SU-DHL-6 (cell line): Measurements from ENCODE around the gene CYTH1.

Experiments used
- H2AFZ ChIP-seq: fragments of 200-600 bp; sonication (generic); 2 replicates; pipeline ENCODE4 v1.6.1; 2014; ENCODE audit warnings: low read depth, mild to moderate bottlenecking, moderate library complexity, mixed read lengths, antibody characterized with exemption, low read length; ENCODE audit not compliant: severe bottlenecking
- H3F3A ChIP-seq: fragments of 200-600 bp; shearing (Covaris generic); 2 replicates; pipeline ENCODE4 v1.6.0; 2016; ENCODE audit warnings: antibody characterized with exemption, mild to moderate bottlenecking; ENCODE audit not compliant: insufficient read depth
- H3K27ac ChIP-seq: fragments of 200-600 bp; sonication (generic); 2 replicates; pipeline ENCODE4 v1.5.1; 2016; ENCODE audit warnings: low read depth, mild to moderate bottlenecking, low read length, moderate library complexity, mixed read lengths
- H3K27me3 ChIP-seq: fragments of 200-600 bp; sonication (generic), shearing (Covaris generic); 2 replicates; pipeline ENCODE4 v1.6.0; 2014; ENCODE audit warnings: mild to moderate bottlenecking, low read length
- H3K36me3 ChIP-seq: fragments of 200-600 bp; sonication (generic); 2 replicates; pipeline ENCODE4 v1.6.1; 2014; ENCODE audit warnings: mild to moderate bottlenecking, low read length, mixed read lengths
- H3K4me2 ChIP-seq: fragments of 300-600, 200-600 bp; shearing (Covaris generic), sonication (generic); 2 replicates; pipeline ENCODE4 v1.6.0; 2014; ENCODE audit warnings: low read length, low read depth, mild to moderate bottlenecking; ENCODE audit not compliant: poor library complexity, severe bottlenecking
- H3K4me3 ChIP-seq: fragments of 200-600 bp; sonication (generic); 2 replicates; pipeline ENCODE4 v1.5.1; 2014; ENCODE audit warnings: antibody characterized with exemption, low read length, mild to moderate bottlenecking, mixed read lengths; ENCODE audit not compliant: insufficient read depth, poor library complexity, severe bottlenecking
- H3K79me2 ChIP-seq: fragments of 200-600 bp; sonication (generic); 2 replicates; pipeline ENCODE4 v1.6.1; 2014; ENCODE audit warnings: mild to moderate bottlenecking, low read length, moderate library complexity; ENCODE audit not compliant: insufficient read depth
- H3K9ac ChIP-seq: fragments of 200-600 bp; sonication (generic); 2 replicates; pipeline ENCODE4 v1.7.0; 2014; ENCODE audit warnings: mild to moderate bottlenecking, low read length
- H3K9me2 ChIP-seq: fragments of 200-600 bp; sonication (generic); replicated peaks from 2 replicates; pipeline ENCODE4 v1.6.1; 2014; ENCODE audit warnings: low read length; ENCODE audit not compliant: insufficient read depth
- H3K9me3 ChIP-seq: fragments of 200-600 bp; sonication (generic); 2 replicates; pipeline ENCODE4 v1.6.1; 2014; ENCODE audit warnings: low read length, mixed read lengths; ENCODE audit not compliant: insufficient read depth
- H4K20me1 ChIP-seq: fragments of 200-600 bp; sonication (generic); 2 replicates; pipeline ENCODE4 v1.6.1; 2014; ENCODE audit warnings: low read depth, mild to moderate bottlenecking, antibody characterized with exemption, low read length, moderate library complexity, mixed read lengths
- EZH2phosphoT487 ChIP-seq: fragments of 200-600 bp; sonication (generic), shearing (Covaris generic); conservative IDR thresholded peaks from 2 replicates; pipeline ENCODE4 v1.6.1; 2018; ENCODE audit warnings: mild to moderate bottlenecking, antibody characterized with exemption, low read length, moderate library complexity, mixed read lengths
- TF ChIP-seq, protein P1 (sequence below): fragments of 200-600 bp; sonication (generic); IDR thresholded peaks from one replicate; pipeline ENCODE4 v1.5.1; 2017; ENCODE audit warnings: antibody characterized with exemption, mild to moderate bottlenecking, low read length, moderate library complexity; ENCODE audit not compliant: insufficient read depth, poor library complexity, severe bottlenecking

The CYTH1 gene

GRCh38 chr17:78738698-78739097 is 43.4 kb downstream of the CYTH1 start:
- Histone ChIP-seq H3F3A (peaks cover 78% of the 10 kb centered on the region), H3K9ac (peak overlapping the region; percentile 87), H3K27me3 (no peaks in the 10 kb centered on the region), H2AFZ (no peak overlapping the region), H3K36me3 (no peaks in the 10 kb centered on the region), H3K79me2 (peaks cover 78% of the 10 kb centered on the region), H3K9me3 (no peaks in the 10 kb centered on the region), H3K4me3 (peak overlapping the region; percentile 9), H4K20me1 (no peaks in the 10 kb centered on the region), H3K27ac (peak overlapping the region; percentile 96), H3K9me2 (no peaks in the 10 kb centered on the region), H3K4me2 (peak overlapping the region; percentile 88)
- TF ChIP-seq EZH2phosphoT487, result no peak
- TF ChIP-seq, protein P1, sequence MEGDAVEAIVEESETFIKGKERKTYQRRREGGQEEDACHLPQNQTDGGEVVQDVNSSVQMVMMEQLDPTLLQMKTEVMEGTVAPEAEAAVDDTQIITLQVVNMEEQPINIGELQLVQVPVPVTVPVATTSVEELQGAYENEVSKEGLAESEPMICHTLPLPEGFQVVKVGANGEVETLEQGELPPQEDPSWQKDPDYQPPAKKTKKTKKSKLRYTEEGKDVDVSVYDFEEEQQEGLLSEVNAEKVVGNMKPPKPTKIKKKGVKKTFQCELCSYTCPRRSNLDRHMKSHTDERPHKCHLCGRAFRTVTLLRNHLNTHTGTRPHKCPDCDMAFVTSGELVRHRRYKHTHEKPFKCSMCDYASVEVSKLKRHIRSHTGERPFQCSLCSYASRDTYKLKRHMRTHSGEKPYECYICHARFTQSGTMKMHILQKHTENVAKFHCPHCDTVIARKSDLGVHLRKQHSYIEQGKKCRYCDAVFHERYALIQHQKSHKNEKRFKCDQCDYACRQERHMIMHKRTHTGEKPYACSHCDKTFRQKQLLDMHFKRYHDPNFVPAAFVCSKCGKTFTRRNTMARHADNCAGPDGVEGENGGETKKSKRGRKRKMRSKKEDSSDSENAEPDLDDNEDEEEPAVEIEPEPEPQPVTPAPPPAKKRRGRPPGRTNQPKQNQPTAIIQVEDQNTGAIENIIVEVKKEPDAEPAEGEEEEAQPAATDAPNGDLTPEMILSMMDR, result no peak

GRCh38 chr17:78738278-78738677 is 43.8 kb downstream of the CYTH1 start:
- Histone ChIP-seq H3K27me3 (no peaks in the 10 kb centered on the region), H3K9ac (peak overlapping the region; percentile 87), H3K4me3 (peak overlapping the region; percentile 9), H3K79me2 (peaks cover 78% of the 10 kb centered on the region), H3K4me2 (peak overlapping the region; percentile 88), H2AFZ (no peak overlapping the region), H3K9me2 (no peaks in the 10 kb centered on the region), H3K36me3 (no peaks in the 10 kb centered on the region), H3K9me3 (no peaks in the 10 kb centered on the region), H3K27ac (peak overlapping the region; percentile 96), H3F3A (peaks cover 82% of the 10 kb centered on the region), H4K20me1 (no peaks in the 10 kb centered on the region)
- TF ChIP-seq, protein P1, result no peak
- no peak for TF ChIP-seq EZH2phosphoT487

GRCh38 chr17:78737332-78737731 is 44.7 kb downstream of the CYTH1 start:
- Histone ChIP-seq H3K4me2 (peak overlapping the region; percentile 88), H3K9ac (peak overlapping the region; percentile 87), H3K36me3 (no peaks in the 10 kb centered on the region), H2AFZ (no peak overlapping the region), H3K79me2 (peaks cover 81% of the 10 kb centered on the region), H3K4me3 (peak overlapping the region; percentile 91), H3K27me3 (no peaks in the 10 kb centered on the region), H3K27ac (peak overlapping the region; percentile 96), H3K9me2 (no peaks in the 10 kb centered on the region), H4K20me1 (no peaks in the 10 kb centered on the region), H3K9me3 (no peaks in the 10 kb centered on the region), H3F3A (peaks cover 86% of the 10 kb centered on the region)
- TF ChIP-seq EZH2phosphoT487, result no peak
- TF ChIP-seq, protein P1, result no peak
